NCI-H2196 (cell line): ENCODE data around the gene LRRC58.
"Not testable (repeated sequence)": the region's sequence is repeated elsewhere in the genome, so short reads cannot be mapped to it uniquely, and the experiment has no call there.

Experiments used
- DNase-seq: peaks from one replicate; lab custom pipeline; 2025; ENCODE audit not compliant: unreplicated experiment; lab: John Stamatoyannopoulos, UW

LRRC58 gene

DNA sequence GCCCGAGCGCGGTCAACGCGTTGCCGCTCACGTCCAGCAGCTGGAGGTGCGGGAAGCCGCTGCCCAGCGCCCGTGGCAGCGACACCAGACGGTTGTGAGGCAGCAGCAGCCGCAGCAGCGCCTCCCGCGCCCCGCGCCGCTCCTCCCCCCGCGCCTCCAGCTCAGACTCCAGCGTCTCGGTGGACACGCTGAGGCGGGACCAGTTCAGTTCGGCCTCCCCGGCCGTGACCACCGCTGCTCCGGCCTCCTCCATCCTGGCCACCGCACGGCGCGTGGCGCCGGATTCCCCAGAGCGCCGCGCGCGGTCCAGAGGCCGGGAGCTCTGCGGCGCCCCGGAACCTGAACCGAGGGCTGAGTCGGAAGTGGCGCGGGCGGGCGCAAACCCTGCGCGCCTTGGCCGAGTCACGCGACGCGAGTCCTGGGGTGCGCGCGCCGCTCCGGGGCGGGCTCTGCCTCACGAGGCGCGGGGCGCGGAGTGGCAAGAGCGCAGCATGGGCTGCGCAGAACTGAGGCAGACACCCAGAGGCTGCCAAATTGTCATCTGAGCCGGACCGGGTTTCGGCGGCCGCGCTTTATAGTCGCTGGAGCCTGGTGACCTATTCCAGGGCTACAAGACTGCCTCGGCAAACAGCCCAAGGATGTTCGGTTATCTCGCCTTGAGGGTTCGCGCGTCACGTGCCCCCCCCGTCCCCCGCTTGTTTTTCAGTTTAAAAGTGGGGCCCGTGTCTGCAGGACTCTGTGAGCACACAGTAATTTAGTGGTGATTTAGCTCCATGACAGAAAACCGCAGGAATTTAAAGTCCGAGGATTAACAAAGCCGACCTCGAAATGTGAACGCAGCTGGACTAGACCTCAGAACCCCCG lies at the start of gene LRRC58:
Gene LRRC58, minus strand, starts transcription at position 364 of the 864 bp plus-strand sequence. Its CDS starts 111 bp downstream, at position 253.
- peak; percentile 99 for DNase-seq

DNA sequence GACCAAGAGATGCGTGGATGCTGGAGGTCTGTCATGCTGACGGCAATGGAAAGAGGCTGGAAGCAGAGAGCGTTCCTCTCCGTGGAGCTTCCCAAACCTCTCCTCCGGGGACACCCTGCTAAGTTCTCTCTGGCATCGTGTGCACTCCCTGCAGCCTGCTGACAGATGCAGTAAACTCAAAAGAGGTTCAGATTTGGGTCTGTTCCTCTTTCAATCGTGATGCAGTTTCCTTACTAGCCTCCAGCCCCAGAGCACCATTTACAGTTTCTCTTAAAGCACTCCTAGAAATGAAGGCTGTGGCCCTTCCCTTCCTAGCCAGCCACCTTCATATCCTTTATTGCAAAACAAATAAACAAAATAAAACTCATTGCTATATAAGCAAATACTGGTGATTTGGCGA lies 47.3 kb upstream of the LRRC58 start:
- no peak for DNase-seq

DNA sequence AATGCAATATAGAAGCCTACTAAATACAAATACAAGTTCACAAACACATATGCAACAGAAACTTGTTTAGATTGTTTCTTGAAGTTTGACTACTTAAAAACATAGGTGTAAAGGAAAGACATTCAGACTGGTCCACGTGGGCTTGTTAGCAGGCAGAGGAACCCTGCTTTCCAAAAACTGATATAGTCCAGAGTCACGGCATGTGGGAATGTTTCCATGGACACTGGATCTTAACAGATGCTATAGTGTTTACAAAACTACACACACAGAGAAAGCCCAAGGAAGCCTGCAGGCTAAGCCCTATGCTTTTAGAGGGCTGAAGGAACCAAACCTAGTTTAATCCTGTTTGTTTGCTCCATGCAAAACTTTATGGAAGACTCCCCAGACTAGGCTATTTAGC lies 45.2 kb upstream of the LRRC58 start:
- no peak for DNase-seq

DNA sequence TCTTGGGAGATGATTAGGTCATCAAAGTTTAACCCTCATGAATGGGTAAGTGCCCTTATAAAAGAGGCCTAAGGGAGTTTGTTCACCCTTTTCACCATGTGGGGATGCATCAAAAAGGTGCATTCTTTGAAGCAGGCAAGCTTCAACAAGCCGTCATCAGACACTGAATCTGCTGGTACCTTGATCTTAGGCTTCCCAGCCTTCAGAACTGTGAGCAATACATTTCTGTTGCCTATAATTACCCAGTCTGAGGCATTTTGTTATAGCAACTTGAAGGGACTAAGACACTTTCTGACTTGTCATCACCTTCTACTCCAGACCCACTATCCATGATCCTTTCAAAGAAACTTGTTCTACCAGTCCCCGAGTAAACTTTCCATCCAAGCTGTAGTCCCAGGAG lies 44.6 kb upstream of the LRRC58 start:
- no peak for DNase-seq

DNA sequence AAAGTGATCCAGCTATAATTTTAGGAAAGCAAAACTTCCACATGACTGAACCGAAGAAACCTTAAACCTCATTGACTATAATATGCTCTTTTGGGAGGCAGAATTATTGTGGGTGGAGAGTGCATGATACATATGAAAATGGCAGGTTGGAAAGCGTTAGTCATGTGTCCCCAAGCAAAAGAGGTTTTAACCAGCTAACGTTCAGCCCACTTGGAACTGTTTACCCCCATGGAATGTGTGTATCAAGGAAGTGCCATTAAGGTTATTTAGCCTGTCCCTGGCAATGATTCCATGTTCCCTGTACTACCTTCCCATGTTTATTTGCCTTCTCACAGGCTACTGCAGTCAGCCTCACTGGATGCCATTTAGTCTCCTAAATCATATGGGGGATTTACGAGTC lies 44.1 kb upstream of the LRRC58 start:
- no peak for DNase-seq

DNA sequence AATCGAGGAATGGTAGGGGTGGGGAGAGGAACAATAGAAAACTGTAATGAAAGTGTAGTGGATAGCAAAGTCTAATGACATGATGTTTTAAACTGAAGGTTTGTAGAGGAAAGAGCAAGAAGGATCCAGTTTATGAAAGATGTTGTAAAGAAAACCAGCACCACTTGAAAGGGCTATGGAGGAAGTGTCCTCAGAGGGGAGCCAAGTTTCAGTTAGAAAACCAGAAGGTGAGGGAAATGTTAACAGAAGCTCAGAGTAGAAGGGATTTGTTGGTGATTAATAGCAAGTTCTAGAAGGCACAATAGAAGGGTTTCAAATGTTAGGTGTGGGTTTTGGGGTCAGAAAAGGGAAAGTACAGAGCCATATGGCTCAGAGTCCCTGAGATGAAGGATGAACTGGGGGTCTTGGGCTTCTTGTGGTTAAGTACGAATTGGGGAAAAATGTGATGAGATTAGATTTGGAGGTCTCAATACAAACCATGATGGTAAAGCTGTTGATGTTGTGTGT lies 33.8 kb upstream of the LRRC58 start:
- DNase-seq = no peak

DNA sequence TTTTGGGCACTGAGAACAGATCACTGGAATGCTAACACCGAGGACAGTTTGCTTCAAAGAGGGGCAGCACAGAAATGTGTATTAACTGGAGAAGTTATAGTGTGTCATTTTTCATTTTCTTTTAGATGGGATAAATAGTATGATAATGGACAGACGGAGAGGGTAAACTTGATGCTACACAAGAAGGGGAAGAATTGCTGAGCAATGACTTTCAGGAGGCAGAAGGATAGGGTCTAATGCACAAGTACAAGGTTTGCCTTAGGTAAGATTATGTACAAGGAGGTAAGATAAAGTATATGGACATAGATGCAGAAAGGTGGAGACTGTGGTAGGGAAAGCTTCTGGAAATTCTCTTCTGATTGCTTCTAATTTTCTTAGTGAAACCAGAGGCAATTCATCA lies 32.3 kb upstream of the LRRC58 start:
- DNase-seq = no peak

DNA sequence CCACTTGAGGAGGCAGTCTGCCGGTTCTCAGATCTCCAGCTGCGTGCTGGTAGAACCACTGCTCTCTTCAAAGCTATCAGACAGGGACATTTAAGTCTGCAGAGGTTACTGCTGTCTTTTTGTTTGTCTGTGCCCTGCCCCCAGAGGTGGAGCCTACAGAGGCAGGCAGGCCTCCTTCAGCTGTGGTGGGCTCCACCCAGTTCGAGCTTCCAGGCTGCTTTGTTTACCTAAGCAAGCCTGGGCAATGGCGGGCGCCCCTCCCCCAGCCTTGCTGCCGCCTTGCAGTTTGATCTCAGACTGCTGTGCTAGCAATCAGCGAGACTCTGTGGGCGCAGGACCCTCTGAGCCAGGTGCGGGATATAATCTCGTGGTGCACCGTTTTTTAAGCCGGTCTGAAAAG lies 28.8 kb upstream of the LRRC58 start:
- DNase-seq = not testable (repeated sequence)

DNA sequence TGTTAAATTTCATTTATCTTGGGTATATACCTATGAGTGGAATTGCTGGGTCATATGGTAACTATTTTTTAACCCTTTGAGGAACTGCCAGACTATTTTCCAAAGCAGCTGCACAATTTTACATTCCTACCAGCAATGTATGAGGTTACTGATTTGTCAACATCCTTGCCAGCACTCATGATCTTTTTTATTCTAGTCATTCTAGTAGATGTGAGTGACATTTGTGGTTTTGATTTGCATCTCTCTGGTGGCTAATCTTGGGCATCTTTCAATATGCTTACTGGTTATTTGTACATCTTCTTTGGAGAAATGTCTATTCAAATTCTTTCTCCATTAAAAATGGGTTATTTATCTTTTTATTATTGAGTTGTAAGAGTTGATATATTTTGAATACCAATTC lies 21.3 kb upstream of the LRRC58 start:
- no peak for DNase-seq

DNA sequence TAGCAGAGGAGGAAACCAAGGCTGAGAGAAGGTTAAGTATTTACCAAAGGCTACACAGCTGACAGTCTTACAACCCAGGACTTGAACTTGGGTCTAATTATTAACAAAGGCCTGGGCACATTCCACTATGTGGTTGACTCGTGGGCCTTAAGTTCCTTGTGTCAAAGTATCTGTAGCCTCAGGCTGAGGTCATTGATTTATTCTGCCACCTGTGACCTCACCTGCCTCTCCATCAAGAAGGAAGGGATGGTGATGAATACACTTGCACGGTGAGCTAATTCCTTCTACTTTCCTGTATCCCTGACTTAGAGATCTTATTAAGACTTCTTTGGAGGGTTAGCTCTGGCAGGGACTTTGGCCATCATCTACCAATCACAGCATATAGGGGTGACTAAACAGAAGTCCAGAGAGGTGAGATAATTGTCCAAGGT lies 19.9 kb upstream of the LRRC58 start:
- DNase-seq = no peak

DNA sequence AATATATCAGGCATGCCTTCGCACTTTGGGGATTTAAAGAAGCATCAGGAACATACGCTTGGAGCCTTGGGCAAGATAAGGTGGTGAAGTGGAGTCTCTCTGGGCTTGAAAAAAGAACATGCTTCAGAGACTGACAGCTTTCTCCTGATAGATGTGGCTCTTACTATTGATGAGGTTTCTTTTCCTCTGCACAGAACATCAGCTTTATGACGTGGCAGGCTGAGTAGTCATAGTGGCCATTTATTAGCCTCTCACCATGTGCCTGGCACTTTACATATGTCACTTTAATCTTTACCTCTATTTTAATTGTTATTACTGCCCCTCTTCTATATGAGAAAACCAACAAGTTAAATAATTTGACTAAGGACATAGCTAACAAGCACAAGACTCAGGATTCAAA lies 19.0 kb upstream of the LRRC58 start:
- no peak for DNase-seq

DNA sequence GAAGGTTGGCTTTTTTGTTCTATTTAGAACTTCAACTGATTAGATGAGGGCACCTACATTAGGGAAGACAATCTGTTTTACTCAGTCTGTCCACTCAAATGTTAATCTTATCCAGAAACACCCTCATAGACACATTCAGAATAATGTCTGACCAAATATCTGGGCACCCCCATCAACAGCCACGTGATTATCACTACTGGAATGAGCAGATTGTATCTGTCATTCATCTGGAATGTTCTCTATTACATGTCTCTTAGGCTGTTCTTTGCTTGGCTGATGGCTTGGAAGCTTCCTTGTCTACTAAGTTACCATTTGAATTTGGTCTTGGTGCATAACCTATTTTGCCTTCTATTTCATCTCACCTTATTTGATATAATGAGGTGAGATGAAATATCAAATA lies 15.7 kb upstream of the LRRC58 start:
- no peak for DNase-seq

DNA sequence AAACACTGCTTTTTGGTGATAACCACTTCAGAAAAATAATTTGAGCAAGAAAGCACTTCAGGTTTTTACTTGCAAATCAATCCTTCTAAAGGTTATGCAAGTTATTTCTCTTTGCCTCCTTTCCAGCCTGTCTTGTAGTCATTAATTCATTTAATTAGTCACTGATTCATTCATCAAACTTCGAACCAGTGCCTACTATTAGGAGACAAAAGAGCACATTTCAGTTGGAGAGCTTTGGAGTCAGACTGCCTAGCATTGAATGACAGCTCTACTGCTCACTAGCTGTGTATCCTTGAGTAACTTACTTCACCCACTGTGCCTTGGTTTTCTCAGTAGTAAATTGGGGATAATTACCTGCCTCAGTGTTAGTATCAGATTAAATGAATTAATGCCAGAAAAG lies 14.9 kb upstream of the LRRC58 start:
- no peak for DNase-seq

DNA sequence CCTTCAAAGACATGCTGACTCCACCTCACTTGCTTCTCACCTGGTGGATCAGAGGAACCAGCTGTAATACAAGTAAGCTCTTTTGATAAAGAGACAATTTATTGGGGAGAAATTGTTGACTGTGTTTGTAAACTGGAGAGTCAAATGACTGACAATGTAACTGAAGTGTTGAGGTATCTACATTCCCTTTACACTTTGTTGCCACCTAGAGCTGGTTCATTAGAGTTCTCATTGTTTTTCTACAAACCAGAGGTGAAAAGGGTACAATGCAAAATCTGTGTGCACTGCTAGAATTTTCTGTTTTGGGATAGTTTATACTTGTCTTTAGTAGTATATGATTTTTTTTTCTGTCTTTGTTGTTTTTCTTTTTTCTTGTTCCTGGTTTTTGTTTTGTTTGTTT lies 8.7 kb upstream of the LRRC58 start:
- no peak for DNase-seq

DNA sequence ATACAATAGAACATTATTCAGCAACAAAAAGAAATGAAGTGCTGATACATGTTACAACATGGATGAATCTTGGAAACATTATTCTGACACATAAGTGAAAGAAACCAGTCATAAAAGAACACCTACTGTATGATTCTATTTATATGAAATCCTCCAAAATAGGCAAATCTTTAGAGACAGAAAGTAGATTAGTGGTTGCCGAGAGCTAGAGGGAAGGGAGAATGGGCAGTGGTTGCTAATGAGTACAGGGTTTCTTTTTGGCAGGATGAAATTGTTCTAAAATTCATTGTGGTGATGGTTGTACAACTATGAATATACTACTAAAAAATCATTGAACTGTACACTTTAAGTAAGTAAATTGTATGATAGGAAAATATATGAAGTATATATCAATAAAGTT lies 6.3 kb upstream of the LRRC58 start:
- DNase-seq = no peak

DNA sequence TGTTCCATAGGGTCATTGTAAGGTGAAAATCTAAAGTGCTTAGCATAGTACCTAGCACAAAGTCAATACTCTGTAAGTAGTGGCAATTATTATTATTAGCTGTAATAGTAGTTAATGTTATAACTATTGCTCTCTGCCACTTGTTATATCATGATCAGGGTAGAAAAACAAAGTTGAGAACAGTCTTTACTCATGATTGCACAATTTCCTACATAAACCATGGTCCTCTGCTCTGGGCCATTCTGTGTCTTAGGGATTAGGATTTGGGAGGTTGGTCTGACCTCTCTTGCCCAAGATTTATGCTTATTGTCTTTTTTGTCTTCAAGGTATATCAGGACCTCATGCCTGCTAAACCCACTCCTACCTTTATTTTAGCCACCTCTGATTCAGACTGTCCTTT lies 4.3 kb upstream of the LRRC58 start:
- DNase-seq = no peak

DNA sequence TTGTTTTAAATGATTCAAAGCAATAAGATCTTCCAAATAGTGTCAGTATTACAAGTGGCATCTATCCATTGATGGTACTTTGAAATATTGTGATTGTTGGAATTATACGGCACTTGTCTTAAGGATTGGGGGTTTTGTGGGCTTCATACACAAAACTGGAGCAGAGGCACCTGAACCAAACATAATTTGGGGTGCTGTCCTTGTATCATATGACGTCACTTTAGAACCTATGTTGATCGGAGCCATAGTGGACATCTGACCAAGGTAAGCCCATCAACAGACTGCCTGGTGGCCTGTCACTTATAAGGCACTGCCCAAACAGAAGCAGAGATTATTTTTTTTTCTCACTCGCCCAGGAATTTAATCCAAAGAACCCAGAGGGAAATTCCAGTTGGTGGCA lies 2.9 kb upstream of the LRRC58 start:
- no peak for DNase-seq

DNA sequence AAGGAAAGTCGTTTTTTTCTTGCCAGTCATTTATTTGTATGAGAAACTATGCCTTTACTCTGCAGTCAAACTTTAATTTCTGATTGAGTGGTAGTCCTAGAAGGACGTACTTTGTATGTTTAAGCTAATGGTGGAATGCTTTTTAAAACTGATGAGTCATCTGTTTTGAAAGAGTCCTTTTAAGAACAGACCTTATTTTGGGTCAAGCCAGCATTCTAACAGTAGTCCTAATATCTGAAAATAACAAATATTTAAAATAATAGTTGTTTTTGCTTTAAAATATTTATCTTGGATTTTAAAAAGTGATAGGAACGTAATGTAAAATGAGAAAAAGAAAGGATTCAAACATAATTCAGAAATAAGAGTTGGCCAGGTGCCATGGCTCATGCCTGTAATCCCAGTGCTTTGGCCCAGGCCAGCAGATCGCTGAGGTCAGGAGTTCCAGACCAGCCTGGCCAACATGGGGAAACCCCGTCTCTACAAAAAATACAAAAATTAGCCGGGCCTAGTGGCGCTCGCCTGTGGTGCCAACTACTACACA lies 1.3 kb upstream of the LRRC58 start:
- DNase-seq = no peak

DNA sequence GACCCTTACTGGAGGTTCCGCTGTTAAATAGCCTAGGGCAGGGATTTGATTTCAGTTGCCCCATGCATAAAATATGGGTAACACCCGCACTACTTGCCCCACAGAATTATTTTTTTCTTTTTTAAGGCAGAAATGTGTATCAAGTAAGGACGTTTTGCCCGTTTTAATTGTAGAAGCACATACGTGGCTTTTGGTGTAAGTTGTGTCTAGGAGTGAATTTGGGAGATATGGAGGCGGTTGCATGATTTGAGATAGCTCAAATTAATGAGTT lies 636 bp upstream of the LRRC58 start:
- no peak for DNase-seq

DNA sequence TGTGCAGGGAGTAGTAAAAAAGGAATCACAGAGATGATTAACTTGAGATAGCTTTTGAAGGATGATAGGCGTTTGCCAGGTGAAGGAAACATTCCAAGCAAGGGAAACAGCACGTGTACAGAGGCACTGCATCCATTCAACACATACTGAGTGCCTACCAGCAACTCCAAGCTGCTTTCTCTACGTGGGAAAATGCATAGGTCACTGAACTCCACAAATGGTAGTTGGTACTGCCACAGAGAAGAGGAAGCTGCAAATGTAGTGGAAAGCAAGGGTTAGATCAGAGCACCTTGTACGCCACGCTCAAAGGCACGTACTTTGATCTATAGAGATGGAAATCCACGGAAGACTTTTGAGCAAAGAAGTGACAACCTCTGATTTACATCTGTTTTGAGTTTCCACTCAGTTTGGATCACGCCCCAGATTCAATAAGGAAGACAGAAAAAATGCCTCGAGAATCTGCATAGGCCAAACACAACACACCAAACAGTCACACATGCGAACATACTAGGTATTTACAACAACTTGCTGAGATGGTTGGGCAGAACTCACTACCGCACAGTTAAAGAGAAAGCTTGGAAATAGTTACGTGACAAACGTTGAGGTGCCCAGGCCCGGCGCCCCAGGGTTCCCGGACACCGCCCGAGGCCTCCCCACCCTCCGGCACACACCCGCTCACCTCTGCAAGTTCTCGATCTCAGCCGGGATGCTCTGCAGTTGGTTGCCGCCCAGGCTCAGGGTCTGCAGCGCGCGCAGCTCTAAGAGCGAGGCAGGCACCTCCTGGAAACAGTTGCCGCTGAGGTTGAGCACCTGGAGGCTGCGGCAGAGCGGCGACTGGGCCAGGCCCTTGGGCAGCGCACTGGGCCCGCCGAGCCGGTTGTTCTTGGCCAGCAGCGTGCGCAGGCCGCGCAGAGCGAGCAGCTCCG lies 826 bp downstream of the LRRC58 start:
- no peak for DNase-seq

DNA sequence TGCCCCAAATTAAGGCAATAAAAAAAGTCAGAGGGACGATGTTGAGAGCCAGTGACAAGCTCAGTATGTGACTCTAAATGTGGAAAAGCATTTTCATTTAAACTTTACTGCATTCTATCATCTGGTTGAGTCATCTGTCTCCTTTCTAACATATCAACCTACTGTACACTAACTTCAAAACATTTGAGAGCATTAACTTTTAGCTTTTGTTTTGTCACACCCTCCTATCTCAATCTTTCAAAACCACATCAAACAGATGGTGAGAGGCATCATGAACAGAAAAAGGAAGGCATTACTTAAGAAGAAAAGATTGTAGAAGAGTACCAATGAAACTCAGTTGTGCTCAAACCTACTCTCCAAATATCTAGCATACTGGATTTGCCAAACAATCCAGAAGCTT lies 4.8 kb downstream of the LRRC58 start:
- no peak for DNase-seq
